GM23338 (cell line): ENCODE data around the gene DLX3. TPM values are rescaled to one million over a fixed set of nuclear protein-coding genes. Genes with fewer than 3 reads are reported as not detected.

Source experiments
- ATAC-seq: fragments of 200-7000 bp; cut with Tn5 transposase; 3 replicates; pipeline ENCODE4 v1.9.1; 2020
- DNase-seq: peaks from one replicate; pipeline ENCODE4 v3.0.0-alpha.2; 2015; ENCODE audit warnings: low spot score
- H2AFZ ChIP-seq: fragments of 200-600 bp; sonication (generic); 2 replicates; pipeline ENCODE4 v1.8.0; 2016; ENCODE audit warnings: antibody characterized with exemption, mild to moderate bottlenecking, moderate library complexity
- H3F3A ChIP-seq: fragments of 200-600 bp; sonication (generic); replicated peaks from 2 replicates; pipeline ENCODE4 v1.8.0; 2017; ENCODE audit warnings: antibody characterized with exemption, mixed run types, low read depth
- H3K27ac ChIP-seq: fragments of 200-600 bp; sonication (generic); 2 replicates; pipeline ENCODE4 v1.6.1; 2016; ENCODE audit warnings: low read depth
- H3K27me3 ChIP-seq: fragments of 200-600 bp; sonication (generic); 2 replicates; pipeline ENCODE4 v1.8.0; 2016; ENCODE audit warnings: mild to moderate bottlenecking, mixed run types, moderate library complexity; ENCODE audit not compliant: insufficient read depth
- H3K36me3 ChIP-seq: fragments of 200-600 bp; sonication (generic); 2 replicates; pipeline ENCODE4 v1.8.0; 2016; ENCODE audit warnings: mild to moderate bottlenecking; ENCODE audit not compliant: insufficient read depth
- H3K4me1 ChIP-seq: fragments of 200-600 bp; sonication (generic); 2 replicates; pipeline ENCODE4 v1.8.0; 2016; ENCODE audit warnings: mild to moderate bottlenecking, moderate library complexity; ENCODE audit not compliant: insufficient read depth
- H3K4me2 ChIP-seq: fragments of 200-600 bp; sonication (generic); 2 replicates; pipeline ENCODE4 v1.7.1; 2017; ENCODE audit warnings: mixed run types
- H3K4me3 ChIP-seq: fragments of 200-600 bp; sonication (generic); 2 replicates; pipeline ENCODE4 v1.6.1; 2016; ENCODE audit warnings: mixed run types
- H3K79me2 ChIP-seq: fragments of 200-600 bp; sonication (generic); replicated peaks from 2 replicates; pipeline ENCODE4 v1.8.0; 2017; ENCODE audit warnings: mild to moderate bottlenecking; ENCODE audit not compliant: insufficient read depth
- H3K9me2 ChIP-seq: fragments of 200-600 bp; sonication (generic); 2 replicates; pipeline ENCODE4 v1.8.0; 2017; ENCODE audit not compliant: insufficient read depth
- H4K20me1 ChIP-seq: fragments of 200-600 bp; sonication (generic); replicated peaks from 2 replicates; pipeline ENCODE4 v1.8.0; 2017; ENCODE audit warnings: mild to moderate bottlenecking; ENCODE audit not compliant: insufficient read depth
- H3K27ac Mint-ChIP-seq: 2 replicates; pipeline ENCODE4 v1.8.0; 2020; ENCODE audit warnings: inconsistent platforms, mild to moderate bottlenecking, moderate library complexity, mixed read lengths
- H3K27me3 Mint-ChIP-seq: 3 replicates; pipeline ENCODE4 v1.8.0; 2022; ENCODE audit warnings: low read depth, mild to moderate bottlenecking, moderate library complexity, mixed read lengths, inconsistent platforms; ENCODE audit not compliant: insufficient read depth, poor library complexity
- H3K36me3 Mint-ChIP-seq: 3 replicates; pipeline ENCODE4 v1.8.0; 2021; ENCODE audit warnings: low read depth, mild to moderate bottlenecking, inconsistent platforms, moderate library complexity, mixed read lengths
- H3K4me1 Mint-ChIP-seq: 3 replicates; pipeline ENCODE4 v1.8.0; 2020; ENCODE audit warnings: mild to moderate bottlenecking, inconsistent platforms, mixed read lengths
- H3K4me3 Mint-ChIP-seq: 3 replicates; pipeline ENCODE4 v1.8.0; 2021; ENCODE audit warnings: moderate library complexity, mild to moderate bottlenecking, inconsistent platforms, mixed read lengths
- H3K9me3 Mint-ChIP-seq: 3 replicates; pipeline ENCODE4 v1.8.0; 2020; ENCODE audit warnings: moderate library complexity, mild to moderate bottlenecking, inconsistent platforms, mixed read lengths
- CREB1 ChIP-seq: fragments of 250-450 bp; sonication (Bioruptor Pico); IDR thresholded peaks from 2 replicates; pipeline ENCODE4 v1.5.0; 2020; ENCODE audit warnings: low read depth, mild to moderate bottlenecking, moderate library complexity
- ETS1 ChIP-seq: IDR thresholded peaks from 2 replicates; pipeline ENCODE4 v1.6.1; 2016; ENCODE audit warnings: antibody characterized with exemption
- EZH2 ChIP-seq: fragments of 200-600 bp; sonication (generic); IDR thresholded peaks from one replicate; pipeline ENCODE4 v1.8.0; 2017; ENCODE audit warnings: antibody characterized with exemption, mild to moderate bottlenecking, low read depth; ENCODE audit not compliant: unreplicated experiment
- EZH2phosphoT487 ChIP-seq: fragments of 200-600 bp; sonication (generic); IDR thresholded peaks from one replicate; pipeline ENCODE4 v1.8.1; 2018; ENCODE audit warnings: antibody characterized with exemption; ENCODE audit not compliant: unreplicated experiment
- NANOG ChIP-seq: IDR thresholded peaks from 2 replicates; pipeline ENCODE4 v1.6.1; 2016; ENCODE audit warnings: antibody characterized with exemption, borderline replicate concordance
- POLR2AphosphoS5 ChIP-seq: IDR thresholded peaks from 2 replicates; pipeline ENCODE4 v1.6.1; 2016; ENCODE audit warnings: antibody characterized with exemption, low read depth
- REST ChIP-seq: IDR thresholded peaks from one replicate; pipeline ENCODE4 v1.6.1; 2018; ENCODE audit warnings: antibody characterized with exemption; ENCODE audit not compliant: unreplicated experiment
- STAT1 ChIP-seq: IDR thresholded peaks from one replicate; pipeline ENCODE4 v1.6.1; 2016; ENCODE audit warnings: antibody characterized with exemption; ENCODE audit not compliant: unreplicated experiment
- ZNF331 ChIP-seq: fragments of 250-450 bp; sonication (Bioruptor Pico); IDR thresholded peaks from 2 replicates; pipeline ENCODE4 v1.5.0; 2020; ENCODE audit warnings: low read depth, mild to moderate bottlenecking, moderate library complexity
- polyA plus RNA-seq: library from polyadenylated mRNA; unstranded; fragments of >200 nt; fragmentation: Nextera tagmentation; extraction: Ambion mirVana; gene quantifications from 2 replicates; pipeline ENCODE4 v1.2.1, GENCODE V29; 2016
- total RNA-seq: library from RNA; depleted of rRNA; stranded (reverse); fragments of >200 nt; shearing (Covaris generic); gene quantifications from 2 replicates; pipeline ENCODE4 v1.2.3, GENCODE V29; 2014
- TF ChIP-seq, protein P1 (sequence below), 2 experiments: fragments of 200-600 bp in 1 of 2; sonication (generic) in 1 of 2; conservative IDR thresholded peaks; 2 replicates each; pipeline versions ENCODE4 v1.5.1 to v1.6.1; 2016 to 2017; ENCODE audit warnings: antibody characterized with exemption in 2 of 2, low read depth in 2 of 2, mild to moderate bottlenecking in 2 of 2, moderate library complexity in 1 of 2

The DLX3 gene
- total and polyA plus RNA-seq, 2 experiments from 2014 or later = 0.14 to 0.27 TPM

GRCh38 chr17:50027881-50028735 lies 33.1 kb upstream of the DLX3 start:
- DNase-seq (peak; percentile 83), ATAC-seq (peak; percentile 78)
- no peak overlapping the region for H3K27ac ChIP-seq
- H2AFZ ChIP-seq = peak overlapping the region; percentile 96
- peak overlapping the region; percentile 24; the same call in 1 of the 2 replicates for H3K27ac Mint-ChIP-seq
- H3K36me3 Mint-ChIP-seq = no peaks in the 10 kb centered on the region
- no peaks in the 10 kb centered on the region for H4K20me1 ChIP-seq
- peaks cover 3% of the 10 kb centered on the region; the same call in 1 of the 2 replicates for H3K9me2 ChIP-seq
- peak overlapping the region; percentile 22; the same call in 2 of the 3 replicates for H3K4me3 Mint-ChIP-seq
- peaks cover 11% of the 10 kb centered on the region for H3K27me3 Mint-ChIP-seq
- no peaks in the 10 kb centered on the region for H3K79me2 ChIP-seq
- no peaks in the 10 kb centered on the region for H3K36me3 ChIP-seq
- no peaks in the 10 kb centered on the region for H3K27me3 ChIP-seq
- peaks cover 24% of the 10 kb centered on the region for H3K4me1 Mint-ChIP-seq
- no peak for TF ChIP-seq NANOG
- TF ChIP-seq ETS1 = no peak
- no peak for TF ChIP-seq REST
- TF ChIP-seq POLR2AphosphoS5 = no peak
- TF ChIP-seq EZH2phosphoT487 = no peak
- no peak for TF ChIP-seq CREB1 (CRISPR knock-in tag)
- TF ChIP-seq EZH2 = no peak
- TF ChIP-seq STAT1 = no peak
- peaks cover 18% of the 10 kb centered on the region for H3K4me1 ChIP-seq
- peaks cover 17% of the 10 kb centered on the region for H3F3A ChIP-seq
- H3K4me3 ChIP-seq = peak overlapping the region; percentile 41
- peak overlapping the region; percentile 68 for H3K4me2 ChIP-seq
- H3K9me3 Mint-ChIP-seq = no peaks in the 10 kb centered on the region; the same call in 2 of the 3 replicates

- Histone ChIP-seq H3K36me3 (no peaks in the 10 kb centered on the region), H3F3A (peaks cover 17% of the 10 kb centered on the region), H4K20me1 (no peaks in the 10 kb centered on the region), H2AFZ (peak overlapping the region; percentile 75), H3K9me2 (peaks cover 3% of the 10 kb centered on the region; the same call in 1 of the 2 replicates), H3K4me3 (peak overlapping the region; percentile 31; the same call in 1 of the 2 replicates), H3K27ac (no peak overlapping the region), H3K27me3 (no peaks in the 10 kb centered on the region), H3K4me1 (peaks cover 18% of the 10 kb centered on the region), H3K4me2 (peak overlapping the region; percentile 68), H3K79me2 (no peaks in the 10 kb centered on the region)
- Mint-ChIP-seq H3K4me3 (peak overlapping the region; percentile 30; the same call in 2 of the 3 replicates), H3K4me1 (peaks cover 24% of the 10 kb centered on the region), H3K27ac (no peak overlapping the region), H3K27me3 (peaks cover 13% of the 10 kb centered on the region), H3K9me3 (no peaks in the 10 kb centered on the region; the same call in 2 of the 3 replicates), H3K36me3 (no peaks in the 10 kb centered on the region)
- DNase-seq (peak; percentile 46), ATAC-seq (peak; percentile 71)
- TF ChIP-seq, protein P1, sequence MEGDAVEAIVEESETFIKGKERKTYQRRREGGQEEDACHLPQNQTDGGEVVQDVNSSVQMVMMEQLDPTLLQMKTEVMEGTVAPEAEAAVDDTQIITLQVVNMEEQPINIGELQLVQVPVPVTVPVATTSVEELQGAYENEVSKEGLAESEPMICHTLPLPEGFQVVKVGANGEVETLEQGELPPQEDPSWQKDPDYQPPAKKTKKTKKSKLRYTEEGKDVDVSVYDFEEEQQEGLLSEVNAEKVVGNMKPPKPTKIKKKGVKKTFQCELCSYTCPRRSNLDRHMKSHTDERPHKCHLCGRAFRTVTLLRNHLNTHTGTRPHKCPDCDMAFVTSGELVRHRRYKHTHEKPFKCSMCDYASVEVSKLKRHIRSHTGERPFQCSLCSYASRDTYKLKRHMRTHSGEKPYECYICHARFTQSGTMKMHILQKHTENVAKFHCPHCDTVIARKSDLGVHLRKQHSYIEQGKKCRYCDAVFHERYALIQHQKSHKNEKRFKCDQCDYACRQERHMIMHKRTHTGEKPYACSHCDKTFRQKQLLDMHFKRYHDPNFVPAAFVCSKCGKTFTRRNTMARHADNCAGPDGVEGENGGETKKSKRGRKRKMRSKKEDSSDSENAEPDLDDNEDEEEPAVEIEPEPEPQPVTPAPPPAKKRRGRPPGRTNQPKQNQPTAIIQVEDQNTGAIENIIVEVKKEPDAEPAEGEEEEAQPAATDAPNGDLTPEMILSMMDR (conservative IDR thresholded peaks at IDR 0.05; ENCODE audit: low read depth in 2 of 2) = peak; percentile 47 to 49
- TF ChIP-seq ZNF331 (CRISPR knock-in tag) = no peak
Observed at GRCh38 chr17:50027172-50027880, 32.3 kb upstream of the DLX3 start.
